ENCODE measurements around the gene CDH2. TPM values are rescaled to one million over a fixed set of nuclear protein-coding genes. Genes with fewer than 3 reads are reported as not detected.

Gene CDH2
- total RNA-seq, 1 donor from 2014 or later = 363 TPM

DNA sequence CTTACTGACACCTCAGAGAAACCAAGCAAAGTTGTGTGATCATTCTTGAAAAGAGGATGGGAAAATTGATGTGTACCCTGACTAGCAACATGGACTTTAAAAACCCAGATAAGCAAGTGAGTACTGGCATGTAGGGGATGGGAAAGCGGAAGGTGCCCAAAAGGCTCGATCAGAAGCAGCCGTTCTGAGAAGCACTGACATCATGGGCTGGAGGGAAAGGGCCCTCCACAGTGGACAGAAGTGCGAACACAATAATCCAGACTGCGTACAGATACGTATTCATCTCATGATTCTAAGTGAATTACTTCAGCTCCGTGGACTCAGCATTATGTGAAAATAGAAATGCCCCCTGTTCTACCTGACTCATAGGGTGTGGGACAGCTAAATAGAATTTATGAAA is 42.2 kb downstream of the CDH2 start:
- Mint-ChIP-seq H3K4me1 (ENCODE audit: low read depth, unreplicated experiment) (peaks cover 48% of the 10 kb centered on the region), H3K4me3 (ENCODE audit: unreplicated experiment) (no peak overlapping the region), H3K36me3 (ENCODE audit: low read depth, unreplicated experiment) (peaks cover 14% of the 10 kb centered on the region), H3K27me3 (ENCODE audit: low read depth, unreplicated experiment) (no peaks in the 10 kb centered on the region), H3K27ac (ENCODE audit: unreplicated experiment) (peak overlapping the region; percentile 51), H3K9me3 (ENCODE audit: unreplicated experiment) (no peaks in the 10 kb centered on the region)
- Histone ChIP-seq H3K4me2 (ENCODE audit: low read length) (no peak overlapping the region), H3K27ac (ENCODE audit: low read depth, low read length) (no peak overlapping the region), H3K4me3 (ENCODE audit: insufficient read depth, low read depth, low read length) (no peak overlapping the region), H4K20me1 (ENCODE audit: insufficient read depth, low read length) (peaks cover 83% of the 10 kb centered on the region), H3K27me3 (ENCODE audit: insufficient read depth, low read length) (no peaks in the 10 kb centered on the region), H3K36me3 (ENCODE audit: insufficient read depth, low read length) (peaks cover 22% of the 10 kb centered on the region), H3K4me1 (ENCODE audit: insufficient read depth, low read length) (no peaks in the 10 kb centered on the region), H3K9ac (ENCODE audit: low read length) (no peak overlapping the region), H3K79me2 (ENCODE audit: insufficient read depth, low read length) (peaks cover 99% of the 10 kb centered on the region), H2AFZ (ENCODE audit: low read depth, low read length) (no peak overlapping the region), H3K9me3 (ENCODE audit: insufficient read depth, low read depth, low read length) (no peaks in the 10 kb centered on the region)
- no peak for DNase-seq (ENCODE audit: low read depth)
- FAIRE-seq = no peak
- TF ChIP-seq, protein P1, sequence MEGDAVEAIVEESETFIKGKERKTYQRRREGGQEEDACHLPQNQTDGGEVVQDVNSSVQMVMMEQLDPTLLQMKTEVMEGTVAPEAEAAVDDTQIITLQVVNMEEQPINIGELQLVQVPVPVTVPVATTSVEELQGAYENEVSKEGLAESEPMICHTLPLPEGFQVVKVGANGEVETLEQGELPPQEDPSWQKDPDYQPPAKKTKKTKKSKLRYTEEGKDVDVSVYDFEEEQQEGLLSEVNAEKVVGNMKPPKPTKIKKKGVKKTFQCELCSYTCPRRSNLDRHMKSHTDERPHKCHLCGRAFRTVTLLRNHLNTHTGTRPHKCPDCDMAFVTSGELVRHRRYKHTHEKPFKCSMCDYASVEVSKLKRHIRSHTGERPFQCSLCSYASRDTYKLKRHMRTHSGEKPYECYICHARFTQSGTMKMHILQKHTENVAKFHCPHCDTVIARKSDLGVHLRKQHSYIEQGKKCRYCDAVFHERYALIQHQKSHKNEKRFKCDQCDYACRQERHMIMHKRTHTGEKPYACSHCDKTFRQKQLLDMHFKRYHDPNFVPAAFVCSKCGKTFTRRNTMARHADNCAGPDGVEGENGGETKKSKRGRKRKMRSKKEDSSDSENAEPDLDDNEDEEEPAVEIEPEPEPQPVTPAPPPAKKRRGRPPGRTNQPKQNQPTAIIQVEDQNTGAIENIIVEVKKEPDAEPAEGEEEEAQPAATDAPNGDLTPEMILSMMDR (IDR thresholded peaks at IDR 0.05; ENCODE audit: insufficient read depth, low read depth, low read length) = no peak
- TF ChIP-seq EZH2 (IDR thresholded peaks at IDR 0.05; ENCODE audit: insufficient read depth, low read length) = no peak

DNA sequence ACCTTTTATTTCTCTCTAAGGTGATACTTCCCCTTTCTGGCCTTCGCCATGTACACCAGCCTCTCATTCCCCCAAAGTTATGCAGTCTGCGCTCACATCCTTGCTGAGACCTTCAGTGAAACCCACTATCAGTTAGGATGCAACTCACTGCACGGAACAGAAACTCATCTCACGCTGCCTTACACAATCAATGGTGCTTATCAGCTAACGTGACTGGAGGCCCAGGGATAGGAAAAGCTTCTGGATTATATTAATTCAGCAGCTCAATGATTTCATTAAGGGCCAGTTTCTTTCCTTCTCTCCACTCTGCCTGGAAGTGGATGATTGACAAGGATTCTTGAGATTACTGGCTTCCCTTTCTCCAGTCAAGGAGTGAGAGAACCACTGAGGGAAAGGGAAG is 44.8 kb downstream of the CDH2 start:
- no peak for FAIRE-seq
- peaks cover 99% of the 10 kb centered on the region for H3K79me2 ChIP-seq (ENCODE audit: insufficient read depth, low read length)

DNA sequence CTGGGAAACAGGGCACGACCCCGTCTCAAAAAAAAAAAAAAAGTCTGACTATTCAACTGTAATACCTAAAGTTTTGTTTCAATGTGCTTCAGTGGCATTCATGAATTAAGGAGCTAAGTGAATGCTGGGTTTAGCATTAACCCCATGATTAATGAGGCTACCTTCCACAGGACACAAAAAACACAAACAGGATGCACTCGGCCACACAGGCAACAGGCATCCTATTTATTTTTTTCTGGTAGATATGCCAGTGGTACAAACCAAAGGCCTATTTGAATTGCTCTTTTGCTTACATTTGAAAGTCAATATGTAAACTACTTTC is 48.3 kb downstream of the CDH2 start:
- Histone ChIP-seq H3K4me1 (ENCODE audit: insufficient read depth, low read length) (peaks cover 23% of the 10 kb centered on the region), H4K20me1 (ENCODE audit: insufficient read depth, low read length) (peaks cover 57% of the 10 kb centered on the region), H3K36me3 (ENCODE audit: insufficient read depth, low read length) (peaks cover 17% of the 10 kb centered on the region), H3K4me2 (ENCODE audit: low read length) (peak overlapping the region; percentile 32), H3K27me3 (ENCODE audit: insufficient read depth, low read length) (no peaks in the 10 kb centered on the region), H3K27ac (ENCODE audit: low read depth, low read length) (peak overlapping the region; percentile 4), H2AFZ (ENCODE audit: low read depth, low read length) (no peak overlapping the region), H3K79me2 (ENCODE audit: insufficient read depth, low read length) (peaks cover 99% of the 10 kb centered on the region), H3K4me3 (ENCODE audit: insufficient read depth, low read depth, low read length) (no peak overlapping the region), H3K9ac (ENCODE audit: low read length) (no peak overlapping the region), H3K9me3 (ENCODE audit: insufficient read depth, low read depth, low read length) (no peaks in the 10 kb centered on the region)
- H3K9me3 Mint-ChIP-seq (ENCODE audit: unreplicated experiment) = no peaks in the 10 kb centered on the region
- DNase-seq (ENCODE audit: low read depth) = no peak
- FAIRE-seq = no peak
- no peak overlapping the region for H3K4me3 Mint-ChIP-seq (ENCODE audit: unreplicated experiment)
- H3K27ac Mint-ChIP-seq (ENCODE audit: unreplicated experiment) = peak overlapping the region; percentile 82
- H3K36me3 Mint-ChIP-seq (ENCODE audit: low read depth, unreplicated experiment) = peaks cover 11% of the 10 kb centered on the region
- H3K27me3 Mint-ChIP-seq (ENCODE audit: low read depth, unreplicated experiment) = no peaks in the 10 kb centered on the region
- no peak for TF ChIP-seq EZH2 (IDR thresholded peaks at IDR 0.05; ENCODE audit: insufficient read depth, low read length)
- TF ChIP-seq, protein P1 (IDR thresholded peaks at IDR 0.05; ENCODE audit: insufficient read depth, low read depth, low read length) = no peak
- peaks cover 56% of the 10 kb centered on the region for H3K4me1 Mint-ChIP-seq (ENCODE audit: low read depth, unreplicated experiment)

More for the DNA sequence above, 44.8 kb downstream of the CDH2 start:
- Histone ChIP-seq H3K4me1 (ENCODE audit: insufficient read depth, low read length) (peaks cover 14% of the 10 kb centered on the region), H3K4me2 (ENCODE audit: low read length) (no peak overlapping the region), H3K9ac (ENCODE audit: low read length) (no peak overlapping the region), H3K27ac (ENCODE audit: low read depth, low read length) (no peak overlapping the region), H3K36me3 (ENCODE audit: insufficient read depth, low read length) (peaks cover 15% of the 10 kb centered on the region), H3K27me3 (ENCODE audit: insufficient read depth, low read length) (no peaks in the 10 kb centered on the region), H3K9me3 (ENCODE audit: insufficient read depth, low read depth, low read length) (no peaks in the 10 kb centered on the region), H3K4me3 (ENCODE audit: insufficient read depth, low read depth, low read length) (no peak overlapping the region), H2AFZ (ENCODE audit: low read depth, low read length) (no peak overlapping the region), H4K20me1 (ENCODE audit: insufficient read depth, low read length) (peaks cover 70% of the 10 kb centered on the region)
- Mint-ChIP-seq H3K9me3 (ENCODE audit: unreplicated experiment) (no peaks in the 10 kb centered on the region), H3K27ac (ENCODE audit: unreplicated experiment) (no peak overlapping the region), H3K4me1 (ENCODE audit: low read depth, unreplicated experiment) (peaks cover 59% of the 10 kb centered on the region), H3K36me3 (ENCODE audit: low read depth, unreplicated experiment) (peaks cover 14% of the 10 kb centered on the region), H3K27me3 (ENCODE audit: low read depth, unreplicated experiment) (no peaks in the 10 kb centered on the region), H3K4me3 (ENCODE audit: unreplicated experiment) (no peak overlapping the region)
- no peak for DNase-seq (ENCODE audit: low read depth)
- no peak for TF ChIP-seq EZH2 (IDR thresholded peaks at IDR 0.05; ENCODE audit: insufficient read depth, low read length)
- TF ChIP-seq, protein P1 (IDR thresholded peaks at IDR 0.05; ENCODE audit: insufficient read depth, low read depth, low read length) = no peak
